Loucy (cell line): ENCODE results near the gene MKLN1.

ENCODE experiments used
- EZH2phosphoT487 ChIP-seq: fragments of 200-600 bp; IDR thresholded peaks from 2 replicates; pipeline ENCODE4 v1.6.1; 2018; ENCODE audit warnings: antibody characterized with exemption, mild to moderate bottlenecking, moderate library complexity, borderline replicate concordance
- TF ChIP-seq, protein P1 (sequence below): fragments of 200-600 bp; sonication (generic); conservative IDR thresholded peaks from 2 replicates; pipeline ENCODE4 v1.5.1; 2014; ENCODE audit warnings: mild to moderate bottlenecking, antibody characterized with exemption, low read length

DNA sequence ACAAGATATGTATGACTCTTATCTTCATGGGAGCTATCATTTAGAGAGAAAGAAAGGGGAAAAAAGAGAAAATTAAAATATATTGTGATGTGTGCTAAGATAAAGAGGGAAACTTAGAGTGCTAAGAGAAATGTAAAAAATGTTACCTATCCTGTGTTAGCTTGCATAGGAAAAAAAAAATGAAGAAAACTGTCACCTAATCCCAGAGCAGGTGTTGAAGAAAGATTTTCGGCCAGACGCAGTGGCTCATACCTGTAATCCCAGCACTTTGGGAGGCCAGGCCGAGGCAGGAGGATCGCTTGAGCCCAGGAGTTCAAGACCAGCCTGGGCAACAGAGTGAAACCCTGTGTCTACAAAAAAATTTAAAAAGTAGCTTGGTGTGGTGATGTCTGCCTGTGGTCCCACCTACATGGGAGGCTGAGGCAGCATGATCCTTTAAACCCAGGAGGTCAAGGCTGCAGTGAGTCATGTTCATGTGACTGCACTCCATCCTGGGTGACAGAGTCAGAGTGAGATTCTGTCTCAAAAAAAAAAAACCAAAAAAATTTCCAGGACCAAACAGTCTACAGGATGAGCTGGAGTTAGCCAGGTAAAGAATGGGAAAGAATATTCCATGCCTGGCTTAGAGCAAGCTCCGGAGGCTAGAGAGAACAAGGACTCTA, 2.4 kb upstream of the MKLN1 start:
- TF ChIP-seq, protein P1, sequence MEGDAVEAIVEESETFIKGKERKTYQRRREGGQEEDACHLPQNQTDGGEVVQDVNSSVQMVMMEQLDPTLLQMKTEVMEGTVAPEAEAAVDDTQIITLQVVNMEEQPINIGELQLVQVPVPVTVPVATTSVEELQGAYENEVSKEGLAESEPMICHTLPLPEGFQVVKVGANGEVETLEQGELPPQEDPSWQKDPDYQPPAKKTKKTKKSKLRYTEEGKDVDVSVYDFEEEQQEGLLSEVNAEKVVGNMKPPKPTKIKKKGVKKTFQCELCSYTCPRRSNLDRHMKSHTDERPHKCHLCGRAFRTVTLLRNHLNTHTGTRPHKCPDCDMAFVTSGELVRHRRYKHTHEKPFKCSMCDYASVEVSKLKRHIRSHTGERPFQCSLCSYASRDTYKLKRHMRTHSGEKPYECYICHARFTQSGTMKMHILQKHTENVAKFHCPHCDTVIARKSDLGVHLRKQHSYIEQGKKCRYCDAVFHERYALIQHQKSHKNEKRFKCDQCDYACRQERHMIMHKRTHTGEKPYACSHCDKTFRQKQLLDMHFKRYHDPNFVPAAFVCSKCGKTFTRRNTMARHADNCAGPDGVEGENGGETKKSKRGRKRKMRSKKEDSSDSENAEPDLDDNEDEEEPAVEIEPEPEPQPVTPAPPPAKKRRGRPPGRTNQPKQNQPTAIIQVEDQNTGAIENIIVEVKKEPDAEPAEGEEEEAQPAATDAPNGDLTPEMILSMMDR, result no peak
- TF ChIP-seq EZH2phosphoT487, result no peak
